MM.1S (cell line): ENCODE data around the gene SPATC1L.

ENCODE experiments used
- DNase-seq: peaks from one replicate; pipeline ENCODE4 v3.0.0-alpha.2; 2015
- H2AFZ ChIP-seq: fragments of 300-600 bp; sonication (generic); 2 replicates; pipeline ENCODE4 v1.6.0; 2016; ENCODE audit warnings: antibody characterized with exemption, low read length
- H3F3A ChIP-seq: fragments of 300-600 bp; sonication (generic); 2 replicates; pipeline ENCODE4 v1.6.1; 2016; ENCODE audit warnings: mild to moderate bottlenecking, antibody characterized with exemption, low read length, moderate library complexity, mixed read lengths; ENCODE audit not compliant: insufficient read depth
- H3K27ac ChIP-seq: fragments of 300-600 bp; sonication (generic); 2 replicates; pipeline ENCODE4 v1.5.1; 2016; ENCODE audit warnings: mild to moderate bottlenecking, low read length
- H3K27me3 ChIP-seq: fragments of 300-600 bp; sonication (generic); replicated peaks from 2 replicates; pipeline ENCODE4 v1.6.0; 2016; ENCODE audit warnings: low read length; ENCODE audit not compliant: insufficient read depth
- H3K36me3 ChIP-seq: fragments of 300-600 bp; sonication (generic); replicated peaks from 2 replicates; pipeline ENCODE4 v1.6.1; 2016; ENCODE audit warnings: mild to moderate bottlenecking, low read length, mixed read lengths; ENCODE audit not compliant: insufficient read depth
- H3K4me1 ChIP-seq: fragments of 300-600 bp; sonication (generic); 2 replicates; pipeline ENCODE4 v1.6.1; 2016; ENCODE audit warnings: low read length, mixed read lengths
- H3K4me2 ChIP-seq: fragments of 300-600 bp; sonication (generic); 2 replicates; pipeline ENCODE4 v1.6.0; 2016; ENCODE audit warnings: low read depth, low read length
- H3K4me3 ChIP-seq: fragments of 300-600 bp; sonication (generic); 2 replicates; pipeline ENCODE4 v1.5.1; 2016; ENCODE audit warnings: low read length, mixed read lengths
- H3K79me2 ChIP-seq: fragments of 300-600 bp; sonication (generic); 2 replicates; pipeline ENCODE4 v1.6.1; 2016; ENCODE audit warnings: mixed run types, low read length, mixed read lengths
- H3K9ac ChIP-seq: fragments of 300-600 bp; sonication (generic); 2 replicates; pipeline ENCODE4 v1.6.1; 2016; ENCODE audit warnings: low read length, mixed read lengths
- H3K9me2 ChIP-seq: fragments of 300-600 bp; sonication (generic); replicated peaks from 2 replicates; pipeline ENCODE4 v1.6.1; 2016; ENCODE audit warnings: mild to moderate bottlenecking, low read length, mixed read lengths; ENCODE audit not compliant: insufficient read depth
- H3K9me3 ChIP-seq: fragments of 300-600 bp; sonication (generic); replicated peaks from 2 replicates; pipeline ENCODE4 v1.6.1; 2016; ENCODE audit warnings: mild to moderate bottlenecking, low read length, mixed read lengths; ENCODE audit not compliant: insufficient read depth
- H4K20me1 ChIP-seq: fragments of 300-600 bp; sonication (generic); 2 replicates; pipeline ENCODE4 v1.6.1; 2016; ENCODE audit warnings: mild to moderate bottlenecking, low read length, moderate library complexity, mixed read lengths; ENCODE audit not compliant: insufficient read depth
- EZH2 ChIP-seq: fragments of 300-600 bp; sonication (generic); optimal IDR thresholded peaks from 2 replicates; pipeline ENCODE3; 2017; ENCODE audit warnings: low read depth, mild to moderate bottlenecking, antibody characterized with exemption, low read length, mixed read lengths
- EZH2phosphoT487 ChIP-seq: fragments of 300-600 bp; sonication (generic); IDR thresholded peaks from 2 replicates; pipeline ENCODE4 v1.6.1; 2018; ENCODE audit warnings: antibody characterized with exemption, low read length
- TF ChIP-seq, protein P1 (sequence below): fragments of 300-600 bp; sonication (generic); IDR thresholded peaks from 2 replicates; pipeline ENCODE4 v1.5.1; 2016; ENCODE audit warnings: antibody characterized with exemption, low read length, mixed read lengths

Gene SPATC1L

GRCh38 chr21:46194374-46195334 lies 10.4 kb upstream of the SPATC1L start:
- DNase-seq, result no peak
- no peak for TF ChIP-seq EZH2
- TF ChIP-seq, protein P1, sequence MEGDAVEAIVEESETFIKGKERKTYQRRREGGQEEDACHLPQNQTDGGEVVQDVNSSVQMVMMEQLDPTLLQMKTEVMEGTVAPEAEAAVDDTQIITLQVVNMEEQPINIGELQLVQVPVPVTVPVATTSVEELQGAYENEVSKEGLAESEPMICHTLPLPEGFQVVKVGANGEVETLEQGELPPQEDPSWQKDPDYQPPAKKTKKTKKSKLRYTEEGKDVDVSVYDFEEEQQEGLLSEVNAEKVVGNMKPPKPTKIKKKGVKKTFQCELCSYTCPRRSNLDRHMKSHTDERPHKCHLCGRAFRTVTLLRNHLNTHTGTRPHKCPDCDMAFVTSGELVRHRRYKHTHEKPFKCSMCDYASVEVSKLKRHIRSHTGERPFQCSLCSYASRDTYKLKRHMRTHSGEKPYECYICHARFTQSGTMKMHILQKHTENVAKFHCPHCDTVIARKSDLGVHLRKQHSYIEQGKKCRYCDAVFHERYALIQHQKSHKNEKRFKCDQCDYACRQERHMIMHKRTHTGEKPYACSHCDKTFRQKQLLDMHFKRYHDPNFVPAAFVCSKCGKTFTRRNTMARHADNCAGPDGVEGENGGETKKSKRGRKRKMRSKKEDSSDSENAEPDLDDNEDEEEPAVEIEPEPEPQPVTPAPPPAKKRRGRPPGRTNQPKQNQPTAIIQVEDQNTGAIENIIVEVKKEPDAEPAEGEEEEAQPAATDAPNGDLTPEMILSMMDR, result no peak
- no peak for TF ChIP-seq EZH2phosphoT487
- Histone ChIP-seq H4K20me1 (no peaks in the 10 kb centered on the region), H2AFZ (no peak overlapping the region), H3K79me2 (no peaks in the 10 kb centered on the region), H3F3A (no peaks in the 10 kb centered on the region), H3K9me2 (no peaks in the 10 kb centered on the region), H3K9me3 (no peaks in the 10 kb centered on the region), H3K27ac (no peak overlapping the region), H3K4me3 (no peak overlapping the region), H3K4me1 (no peaks in the 10 kb centered on the region), H3K27me3 (no peaks in the 10 kb centered on the region), H3K9ac (no peak overlapping the region), H3K36me3 (peaks cover 25% of the 10 kb centered on the region), H3K4me2 (no peak overlapping the region)

DNA sequence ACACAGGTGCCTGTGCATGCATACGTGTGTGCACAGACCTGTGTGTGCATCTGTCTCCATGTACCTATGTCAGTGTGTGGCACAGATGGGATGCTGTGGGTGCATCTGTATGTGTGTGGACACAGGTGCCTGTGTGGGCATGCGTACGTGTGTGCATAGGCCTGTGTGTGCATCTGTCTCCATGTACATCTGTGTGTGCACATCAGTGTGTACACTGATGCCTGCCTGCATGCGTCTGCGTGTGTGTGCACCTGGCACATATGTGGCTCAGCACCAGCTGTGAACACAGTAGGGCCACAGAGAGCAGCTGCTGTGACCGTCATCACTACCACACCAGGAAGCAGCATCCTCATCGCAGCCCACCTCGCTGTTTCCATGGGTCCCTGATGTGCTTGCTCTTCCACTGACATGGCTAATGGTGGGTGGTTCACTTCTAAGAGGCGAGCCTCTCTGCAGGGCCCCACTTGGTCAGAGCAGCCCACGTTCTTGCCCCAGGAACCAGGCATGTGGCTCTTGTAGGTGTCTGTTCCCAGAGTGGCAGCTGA lies 9.6 kb upstream of the SPATC1L start:
- H2AFZ ChIP-seq, result no peak overlapping the region
- TF ChIP-seq EZH2 (no peak), EZH2phosphoT487 (no peak)
- TF ChIP-seq, protein P1, result no peak
- no peak overlapping the region for H3K4me2 ChIP-seq
- H3K9me2 ChIP-seq, result no peaks in the 10 kb centered on the region
- no peaks in the 10 kb centered on the region for H3F3A ChIP-seq
- DNase-seq, result no peak
- H3K9me3 ChIP-seq, result no peaks in the 10 kb centered on the region
- H3K27me3 ChIP-seq, result no peaks in the 10 kb centered on the region
- H3K36me3 ChIP-seq, result peaks cover 25% of the 10 kb centered on the region
- no peak overlapping the region for H3K27ac ChIP-seq
- no peak overlapping the region for H3K4me3 ChIP-seq
- H3K4me1 ChIP-seq, result no peaks in the 10 kb centered on the region
- H3K9ac ChIP-seq, result no peak overlapping the region
- H3K79me2 ChIP-seq, result no peaks in the 10 kb centered on the region
- H4K20me1 ChIP-seq, result no peaks in the 10 kb centered on the region

- Histone ChIP-seq H3F3A (no peaks in the 10 kb centered on the region), H3K9me2 (no peaks in the 10 kb centered on the region), H3K4me1 (no peaks in the 10 kb centered on the region), H3K4me2 (no peak overlapping the region), H3K4me3 (no peak overlapping the region), H3K79me2 (no peaks in the 10 kb centered on the region), H3K9me3 (no peaks in the 10 kb centered on the region), H2AFZ (no peak overlapping the region), H4K20me1 (no peaks in the 10 kb centered on the region), H3K36me3 (peaks cover 19% of the 10 kb centered on the region), H3K9ac (no peak overlapping the region), H3K27ac (no peak overlapping the region), H3K27me3 (no peaks in the 10 kb centered on the region)
- no peak for DNase-seq
- TF ChIP-seq, protein P1, result no peak
- TF ChIP-seq EZH2phosphoT487 (no peak), EZH2 (no peak)
Measured at GRCh38 chr21:46191686-46192575, 7.7 kb upstream of the SPATC1L start.
